22Rv1 (cell line): ENCODE data around the gene SRSF4.

Source experiments
- ZFX ChIP-seq: fragments of 450-650 bp; IDR thresholded peaks from 2 replicates; pipeline ENCODE4 v1.6.1; 2017; ENCODE audit warnings: antibody characterized with exemption, borderline replicate concordance
- TF ChIP-seq, protein P1 (sequence below): fragments of 450-650 bp; IDR thresholded peaks from 2 replicates; pipeline ENCODE4 v1.5.1; 2017; ENCODE audit warnings: mild to moderate bottlenecking

DNA sequence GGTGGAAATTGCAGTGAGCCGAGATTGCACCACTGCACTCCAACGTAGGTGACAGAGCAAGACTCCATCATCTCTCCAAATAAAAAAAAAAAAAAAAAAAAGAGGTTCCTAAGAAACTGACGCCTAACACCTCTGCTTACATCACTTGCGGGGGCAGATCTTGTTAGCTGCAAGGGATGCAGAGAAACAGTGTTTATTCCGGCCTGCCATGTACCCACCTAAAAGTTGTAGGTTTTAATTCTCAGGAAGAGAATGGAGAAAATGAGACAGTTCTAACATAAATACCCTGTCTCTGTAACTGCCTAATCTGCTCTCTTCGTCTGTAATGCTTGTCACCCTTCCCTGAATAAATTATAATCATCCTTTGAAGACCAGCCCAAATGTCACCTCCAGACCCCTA lies 9.0 kb upstream of the SRSF4 start:
- TF ChIP-seq, protein P1, sequence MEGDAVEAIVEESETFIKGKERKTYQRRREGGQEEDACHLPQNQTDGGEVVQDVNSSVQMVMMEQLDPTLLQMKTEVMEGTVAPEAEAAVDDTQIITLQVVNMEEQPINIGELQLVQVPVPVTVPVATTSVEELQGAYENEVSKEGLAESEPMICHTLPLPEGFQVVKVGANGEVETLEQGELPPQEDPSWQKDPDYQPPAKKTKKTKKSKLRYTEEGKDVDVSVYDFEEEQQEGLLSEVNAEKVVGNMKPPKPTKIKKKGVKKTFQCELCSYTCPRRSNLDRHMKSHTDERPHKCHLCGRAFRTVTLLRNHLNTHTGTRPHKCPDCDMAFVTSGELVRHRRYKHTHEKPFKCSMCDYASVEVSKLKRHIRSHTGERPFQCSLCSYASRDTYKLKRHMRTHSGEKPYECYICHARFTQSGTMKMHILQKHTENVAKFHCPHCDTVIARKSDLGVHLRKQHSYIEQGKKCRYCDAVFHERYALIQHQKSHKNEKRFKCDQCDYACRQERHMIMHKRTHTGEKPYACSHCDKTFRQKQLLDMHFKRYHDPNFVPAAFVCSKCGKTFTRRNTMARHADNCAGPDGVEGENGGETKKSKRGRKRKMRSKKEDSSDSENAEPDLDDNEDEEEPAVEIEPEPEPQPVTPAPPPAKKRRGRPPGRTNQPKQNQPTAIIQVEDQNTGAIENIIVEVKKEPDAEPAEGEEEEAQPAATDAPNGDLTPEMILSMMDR: no peak
- TF ChIP-seq ZFX: no peak
